ENCODE measurements around the gene IL18R1. TPM values are rescaled to one million over a fixed set of nuclear protein-coding genes. Genes with fewer than 3 reads are reported as not detected.

The IL18R1 gene
- total RNA-seq, 6 experiments from 2014 or later = 5.5 to 11.2 (median 8.1) TPM

DNA sequence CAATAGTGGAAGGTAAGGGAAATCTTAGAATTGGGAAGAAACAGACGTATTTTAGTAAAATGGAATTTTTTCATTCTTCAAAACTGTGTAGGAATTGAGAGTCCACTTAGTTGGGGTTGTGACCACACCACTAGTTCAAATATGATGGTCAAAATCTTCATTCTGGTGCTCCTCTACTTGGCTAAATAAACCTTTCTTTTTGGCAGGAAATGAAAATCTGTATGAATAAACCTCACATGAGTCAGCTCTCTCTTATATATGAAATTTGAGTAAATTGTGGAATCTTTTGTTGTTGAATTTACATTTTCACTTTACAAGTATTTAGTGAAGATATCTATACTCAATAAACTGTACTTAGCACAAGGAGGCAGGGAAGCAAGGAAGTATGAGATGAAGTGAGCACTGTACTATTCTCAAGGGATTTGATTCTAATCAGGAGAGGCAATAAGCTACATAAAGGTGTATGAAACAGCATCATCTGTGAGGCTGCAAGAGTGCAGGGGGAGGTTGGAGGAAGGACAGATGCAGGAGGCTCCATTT lies 20.5 kb downstream of the IL18R1 start:
- no peak for TF ChIP-seq POLR2A (IDR thresholded peaks at IDR 0.05)
- TF ChIP-seq, protein P1, sequence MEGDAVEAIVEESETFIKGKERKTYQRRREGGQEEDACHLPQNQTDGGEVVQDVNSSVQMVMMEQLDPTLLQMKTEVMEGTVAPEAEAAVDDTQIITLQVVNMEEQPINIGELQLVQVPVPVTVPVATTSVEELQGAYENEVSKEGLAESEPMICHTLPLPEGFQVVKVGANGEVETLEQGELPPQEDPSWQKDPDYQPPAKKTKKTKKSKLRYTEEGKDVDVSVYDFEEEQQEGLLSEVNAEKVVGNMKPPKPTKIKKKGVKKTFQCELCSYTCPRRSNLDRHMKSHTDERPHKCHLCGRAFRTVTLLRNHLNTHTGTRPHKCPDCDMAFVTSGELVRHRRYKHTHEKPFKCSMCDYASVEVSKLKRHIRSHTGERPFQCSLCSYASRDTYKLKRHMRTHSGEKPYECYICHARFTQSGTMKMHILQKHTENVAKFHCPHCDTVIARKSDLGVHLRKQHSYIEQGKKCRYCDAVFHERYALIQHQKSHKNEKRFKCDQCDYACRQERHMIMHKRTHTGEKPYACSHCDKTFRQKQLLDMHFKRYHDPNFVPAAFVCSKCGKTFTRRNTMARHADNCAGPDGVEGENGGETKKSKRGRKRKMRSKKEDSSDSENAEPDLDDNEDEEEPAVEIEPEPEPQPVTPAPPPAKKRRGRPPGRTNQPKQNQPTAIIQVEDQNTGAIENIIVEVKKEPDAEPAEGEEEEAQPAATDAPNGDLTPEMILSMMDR (IDR thresholded peaks at IDR 0.05) = no peak
- no peaks in the 10 kb centered on the region for H3K4me1 ChIP-seq
- H3K27ac ChIP-seq = no peak overlapping the region
- WGBS (ENCODE audit: insufficient coverage, low coverage, low lambda C conversion rate, missing lambda C conversion rate) = 73% methylated on average over 1 of the region's 1 CpG
- H3K9me3 ChIP-seq = no peaks in the 10 kb centered on the region
- ATAC-seq = no peak
- H3K36me3 ChIP-seq = no peaks in the 10 kb centered on the region
- no peaks in the 10 kb centered on the region for H3K27me3 ChIP-seq
- no peak for DNase-seq
- intact Hi-C loops (cut with DNase I) = no loop called here
- H3K4me3 ChIP-seq = no peak overlapping the region

GRCh38 chr2:102383722-102384121 lies 28.1 kb downstream of the IL18R1 start:
- H3K9me3 ChIP-seq = peaks cover 0 to 5% (median 1%) of the 10 kb centered on the region in 4 donors
- H3K36me3 ChIP-seq = peaks cover 0 to 5% (median 0%) of the 10 kb centered on the region in 4 donors
- intact Hi-C loops (cut with DNase I) = no loop called here
- H3K4me1 ChIP-seq = no peaks in the 10 kb centered on the region
- no peak overlapping the region for H3K4me3 ChIP-seq
- no peaks in the 10 kb centered on the region for H3K27me3 ChIP-seq
- TF ChIP-seq, protein P1 (IDR thresholded peaks at IDR 0.05) = no peak
- TF ChIP-seq POLR2A (IDR thresholded peaks at IDR 0.05) = no peak
- no peak overlapping the region for H3K27ac ChIP-seq
- ATAC-seq (no peak), DNase-seq (no peak)

DNA sequence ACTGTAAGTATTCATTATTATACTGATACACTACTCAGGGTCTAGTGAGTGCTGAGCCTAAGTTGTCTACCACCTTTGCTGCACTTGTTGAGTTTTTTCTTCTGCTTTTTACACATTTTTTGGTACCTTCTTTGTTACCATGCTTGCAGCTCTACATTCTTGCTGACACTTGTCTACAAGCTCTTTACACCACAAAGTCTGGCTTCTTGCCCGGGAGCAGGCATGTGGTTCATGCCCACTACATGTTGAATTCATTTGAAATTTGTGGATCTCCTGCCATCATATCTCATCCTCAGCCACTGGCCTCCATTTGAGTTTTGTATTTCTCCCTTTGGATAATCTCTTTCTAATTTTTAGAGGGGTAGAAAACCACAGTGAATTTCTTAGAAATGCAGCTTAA lies 29.9 kb downstream of the IL18R1 start:
- peaks cover 0 to 5% (median 1%) of the 10 kb centered on the region in 4 donors for H3K9me3 ChIP-seq
- DNase-seq (no peak), ATAC-seq (no peak)
- no peaks in the 10 kb centered on the region for H3K4me1 ChIP-seq
- H3K27ac ChIP-seq = no peak overlapping the region
- TF ChIP-seq, protein P1 (IDR thresholded peaks at IDR 0.05) = no peak
- no peak for TF ChIP-seq POLR2A (IDR thresholded peaks at IDR 0.05)
- H3K4me3 ChIP-seq = no peak overlapping the region
- intact Hi-C loops (cut with DNase I) = no loop called here
- WGBS (ENCODE audit: insufficient coverage, low coverage, low lambda C conversion rate, missing lambda C conversion rate) = 89% methylated on average over 1 of the region's 1 CpG
- H3K36me3 ChIP-seq = peaks cover 0 to 5% (median 0%) of the 10 kb centered on the region in 4 donors
- no peaks in the 10 kb centered on the region for H3K27me3 ChIP-seq

DNA sequence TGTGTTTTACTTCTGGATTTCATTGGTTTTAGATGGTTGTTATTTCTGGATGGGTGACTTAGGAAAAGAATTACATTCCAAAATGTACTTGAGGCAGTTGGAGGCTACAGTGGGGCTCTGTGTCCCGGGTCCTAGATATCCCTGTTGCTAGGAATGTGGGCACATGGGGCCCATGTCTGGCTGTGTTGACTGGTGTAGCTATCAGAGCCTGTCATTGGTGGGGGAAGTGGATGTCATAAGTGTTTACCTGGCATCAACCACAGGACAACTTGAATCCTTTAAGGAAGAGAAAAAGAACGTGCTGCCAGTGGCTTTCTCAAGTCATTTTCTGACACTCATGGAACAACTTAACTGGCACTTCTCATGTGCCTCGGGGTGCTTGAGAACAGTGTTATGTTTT lies 30.4 kb downstream of the IL18R1 start:
- Histone ChIP-seq H3K27me3 (no peaks in the 10 kb centered on the region), H3K27ac (no peak overlapping the region), H3K4me1 (no peaks in the 10 kb centered on the region), H3K4me3 (no peak overlapping the region), H3K9me3 (peaks cover 0 to 5% (median 1%) of the 10 kb centered on the region in 4 donors), H3K36me3 (peaks cover 0 to 5% (median 0%) of the 10 kb centered on the region in 4 donors)
- TF ChIP-seq, protein P1 (IDR thresholded peaks at IDR 0.05) = no peak
- no peak for TF ChIP-seq POLR2A (IDR thresholded peaks at IDR 0.05)
- DNase-seq (no peak), ATAC-seq (no peak)
- 86% methylated on average over 3 of the region's 3 CpGs for WGBS (ENCODE audit: insufficient coverage, low coverage, low lambda C conversion rate, missing lambda C conversion rate)
- intact Hi-C loops (cut with DNase I) = no loop called here
